Measurements from ENCODE around the gene NT5E. TPM values are rescaled to one million over a fixed set of nuclear protein-coding genes. Genes with fewer than 3 reads are reported as not detected.
A peak's percentile ranks its signal among the peaks of the same experiment; 100 is the strongest.

The NT5E gene
- total RNA-seq, 4 donors from 2014 or later = 0.68 to 6.7 (median 3.2) TPM

DNA sequence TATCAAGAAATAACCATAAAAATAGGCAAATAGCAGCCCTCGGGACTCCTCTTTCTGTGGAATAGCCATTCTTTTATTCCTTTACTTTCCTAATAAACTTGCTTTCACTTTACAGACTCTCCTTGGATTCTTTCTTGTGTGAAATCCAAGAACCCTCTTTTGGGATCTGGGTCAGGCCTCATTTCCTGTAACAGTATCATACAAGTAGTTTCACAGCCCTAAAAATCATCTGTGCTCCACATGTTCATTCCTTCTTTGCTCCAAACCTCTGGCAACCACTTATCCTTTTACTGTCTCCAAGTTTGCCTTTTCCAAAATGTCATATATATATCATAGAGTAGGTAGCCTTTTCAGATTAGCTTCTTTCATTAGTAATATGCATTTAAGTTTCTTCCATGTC is 13.5 kb upstream of the NT5E start:
- intact Hi-C loops (cut with DNase I) = no loop called here
- Histone ChIP-seq H3K4me1 (no peaks in the 10 kb centered on the region), H3K9me3 (no peaks in the 10 kb centered on the region), H3K36me3 (no peaks in the 10 kb centered on the region), H3K27me3 (peaks cover 0 to 3% (median 0%) of the 10 kb centered on the region in 4 donors), H3K4me3 (no peak overlapping the region), H3K27ac (no peak overlapping the region)
- WGBS, 2 donors = 67 to 70% methylated on average over 1 of the region's 1 CpG
- TF ChIP-seq POLR2A (IDR thresholded peaks at IDR 0.05) (no peak), CTCF (IDR thresholded peaks at IDR 0.05) (no peak)
- DNase-seq = no peak

DNA sequence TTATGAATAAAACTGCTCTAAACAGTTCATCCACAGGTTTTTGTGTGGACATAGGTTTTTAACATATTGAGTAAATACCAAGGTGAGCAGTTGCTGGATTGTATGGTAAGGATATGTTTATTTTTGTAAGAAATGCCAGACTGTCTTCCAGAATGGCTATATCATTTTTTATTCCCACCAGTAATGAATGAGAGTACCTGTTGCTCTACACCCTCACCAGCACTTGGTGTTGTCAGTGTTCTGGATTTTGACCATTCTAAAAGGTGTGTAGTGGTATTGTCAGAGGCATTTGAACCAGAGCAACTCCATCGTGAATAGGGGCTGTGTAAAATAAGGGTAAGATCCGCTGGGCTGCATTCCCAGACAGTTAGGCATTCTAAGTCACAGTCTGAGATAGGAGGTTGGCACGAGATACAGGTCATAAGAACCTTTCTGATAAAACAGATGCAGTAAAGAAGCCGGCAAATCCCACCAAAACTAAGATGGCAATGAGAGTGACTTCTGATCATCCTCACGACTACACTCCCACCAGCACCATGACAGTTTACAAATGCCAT is 12.9 kb upstream of the NT5E start:
- H3K9me3 ChIP-seq = no peaks in the 10 kb centered on the region
- 86 to 88% methylated on average over 4 to 5 of the region's 5 CpGs for WGBS, 2 donors
- no peak overlapping the region for H3K27ac ChIP-seq

DNA sequence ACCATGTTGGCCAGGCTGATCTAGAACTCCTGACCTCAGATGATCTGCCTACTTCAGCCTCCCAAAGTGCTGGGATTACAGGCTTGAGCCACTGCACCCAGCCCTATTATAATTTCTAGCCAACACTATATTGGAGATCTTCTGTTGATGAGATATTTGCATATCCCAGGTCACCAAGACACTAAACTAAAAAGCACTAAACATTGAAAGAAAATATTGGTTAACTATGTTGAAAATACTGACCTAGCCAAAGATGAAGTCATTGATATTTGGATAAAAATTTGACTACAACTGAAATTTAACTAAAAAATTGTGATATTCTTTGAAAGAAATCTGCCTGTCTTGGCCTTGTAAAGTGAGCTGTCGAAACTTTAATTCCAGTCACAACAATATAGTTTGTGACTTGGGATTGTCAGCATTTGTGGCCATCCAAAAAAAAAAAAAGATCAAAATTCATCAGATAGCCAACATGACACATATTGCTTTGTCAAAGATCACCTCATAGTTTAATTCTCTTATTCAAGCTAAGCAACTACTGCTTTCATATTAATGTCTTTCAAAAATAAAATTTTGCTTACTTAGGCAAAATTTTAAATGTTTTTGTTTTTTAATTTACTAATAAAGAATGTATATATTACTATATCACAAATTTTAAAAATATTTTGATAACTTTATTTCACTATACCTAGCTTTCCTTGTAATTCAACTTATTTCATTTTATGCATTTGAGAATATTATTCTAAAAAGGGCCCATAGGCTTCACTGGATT is 6.3 kb upstream of the NT5E start:
- Histone ChIP-seq H3K4me1 (peaks cover 0 to 4% (median 0%) of the 10 kb centered on the region in 3 donors), H3K27ac (no peak overlapping the region), H3K27me3 (peaks cover 0 to 4% (median 2%) of the 10 kb centered on the region in 4 donors), H3K36me3 (no peaks in the 10 kb centered on the region), H3K4me3 (no peak overlapping the region), H3K9me3 (no peaks in the 10 kb centered on the region)
- TF ChIP-seq CTCF (IDR thresholded peaks at IDR 0.05) (no peak), POLR2A (IDR thresholded peaks at IDR 0.05) (no peak)
- no peak for DNase-seq
- WGBS, 2 donors = 81 to 90% methylated on average over 1 of the region's 1 CpG
- intact Hi-C loops (cut with DNase I) = no loop called here

More for the DNA sequence above, 12.9 kb upstream of the NT5E start:
- no peaks in the 10 kb centered on the region for H3K4me1 ChIP-seq
- TF ChIP-seq CTCF (IDR thresholded peaks at IDR 0.05) (no peak), POLR2A (IDR thresholded peaks at IDR 0.05) (no peak)
- intact Hi-C loops (cut with DNase I) = no loop called here
- no peak for DNase-seq
- H3K27me3 ChIP-seq = peaks cover 0 to 4% (median 0%) of the 10 kb centered on the region in 4 donors
- no peak overlapping the region for H3K4me3 ChIP-seq
- no peaks in the 10 kb centered on the region for H3K36me3 ChIP-seq

DNA sequence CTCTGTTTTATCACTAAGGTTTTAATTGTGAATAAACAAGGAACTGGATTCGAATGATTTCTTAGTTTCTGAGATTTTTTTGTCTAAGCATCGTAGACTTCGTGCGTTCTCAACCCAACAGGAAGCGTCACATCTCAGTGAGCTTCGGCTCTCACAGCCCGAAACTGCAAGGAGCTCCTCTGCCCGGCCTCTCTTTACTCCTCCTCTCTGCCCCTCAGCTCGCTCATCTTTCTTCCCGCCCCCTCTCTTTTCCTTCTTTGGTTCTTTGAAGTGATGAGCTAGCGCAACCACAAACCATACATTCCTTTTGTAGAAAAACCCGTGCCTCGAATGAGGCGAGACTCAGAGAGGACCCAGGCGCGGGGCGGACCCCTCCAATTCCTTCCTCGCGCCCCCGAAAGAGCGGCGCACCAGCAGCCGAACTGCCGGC is 480 bp upstream of the NT5E start:
- no peaks in the 10 kb centered on the region for H3K9me3 ChIP-seq
- TF ChIP-seq POLR2A (IDR thresholded peaks at IDR 0.05) (no peak), CTCF (IDR thresholded peaks at IDR 0.05) (no peak)
- 7 to 8% methylated on average over 11 to 20 of the region's 24 CpGs for WGBS, 2 donors
- intact Hi-C loops (cut with DNase I) = no loop called here
- peaks cover 13 to 55% (median 27%) of the 10 kb centered on the region in 3 donors for H3K4me1 ChIP-seq
- H3K36me3 ChIP-seq = no peaks in the 10 kb centered on the region
- no peak for DNase-seq
- H3K27me3 ChIP-seq = peaks cover 0 to 33% (median 0%) of the 10 kb centered on the region in 4 donors
- peak overlapping the region; percentile 75 to 95 (median 89) for H3K27ac ChIP-seq
- peak overlapping the region; percentile 54 to 87 (median 62) for H3K4me3 ChIP-seq

Data from esophagus squamous epithelium (tissue), 5 donors.